SK-N-SH (cell line): ENCODE results near the gene WNT5A. TPM values are rescaled to one million over a fixed set of nuclear protein-coding genes. Genes with fewer than 3 reads are reported as not detected.

Experiments
- CTCF ChIA-PET: fragments of 300-600, 350-600 bp; formaldehyde crosslinking; extraction: SDS; loops from one replicate; lab custom pipeline; 2021; lab: Yijun Ruan, JAX
- POLR2A ChIA-PET: fragments of 350-600 bp; sonication (Branson Sonifier 250); formaldehyde crosslinking; extraction: SDS; loops from one replicate; lab custom pipeline; 2020; ENCODE audit warnings: antibody characterized with exemption, inconsistent platforms; lab: Yijun Ruan, JAX
- DNase-seq: peaks from one replicate; pipeline ENCODE4 v3.0.0; 2012
- H2AFZ ChIP-seq: fragments of 200-600 bp; sonication (generic); 2 replicates; pipeline ENCODE4 v1.8.1; 2016; ENCODE audit warnings: antibody characterized with exemption, mild to moderate bottlenecking, low read depth
- H3F3A ChIP-seq: fragments of 200-600 bp; sonication (generic); replicated peaks from 2 replicates; pipeline ENCODE3; 2016; ENCODE audit warnings: antibody characterized with exemption, mild to moderate bottlenecking; ENCODE audit not compliant: insufficient read depth
- H3K27ac ChIP-seq, 2 experiments: fragments of 200-500 bp in 1 of 2; fragments of 200-600 bp in 1 of 2; sonication (Bioruptor generic) in 1 of 2; sonication (generic), shearing (Covaris generic) in 1 of 2; 2 replicates each; pipeline versions ENCODE4 v1.5.1 to v1.6.1; 2014 to 2016; ENCODE audit warnings: low read depth in 2 of 2, inconsistent platforms in 1 of 2, low read length in 1 of 2, mild to moderate bottlenecking in 1 of 2, mixed read lengths in 1 of 2
- H3K27me3 ChIP-seq: fragments of 200-600 bp; sonication (generic), shearing (Covaris generic); 2 replicates; pipeline ENCODE4 v1.6.1; 2016; ENCODE audit warnings: mixed run types; ENCODE audit not compliant: insufficient read depth
- H3K36me3 ChIP-seq, 2 experiments: fragments of 200-500 bp in 1 of 2; fragments of 200-600 bp in 1 of 2; sonication (Bioruptor generic) in 1 of 2; sonication (generic) in 1 of 2; replicated peaks in 1 of 2; 2 replicates each; pipeline versions ENCODE3 to v1.5.1; 2014 to 2016; ENCODE audit warnings: low read length in 1 of 2, mild to moderate bottlenecking in 1 of 2; ENCODE audit not compliant: insufficient read depth in 2 of 2, control insufficient read depth in 1 of 2
- H3K4me1 ChIP-seq, 2 experiments: fragments of 200-500 bp in 1 of 2; fragments of 200-600 bp in 1 of 2; sonication (Bioruptor generic) in 1 of 2; sonication (generic), shearing (Covaris generic) in 1 of 2; 2 replicates each; pipeline versions ENCODE4 v1.5.1 to v1.6.1; 2014 to 2016; ENCODE audit warnings: low read depth in 1 of 2, low read length in 1 of 2, mixed run types in 1 of 2; ENCODE audit not compliant: insufficient read depth in 2 of 2, control insufficient read depth in 1 of 2
- H3K4me2 ChIP-seq: fragments of 200-600 bp; sonication (generic), shearing (Covaris generic); 2 replicates; pipeline ENCODE4 v1.6.1; 2017; ENCODE audit warnings: mixed run types
- H3K4me3 ChIP-seq, 2 experiments: fragments of 200-500 bp in 1 of 2; fragments of 200-600 bp in 1 of 2; sonication (Bioruptor generic) in 1 of 2; sonication (generic), shearing (Covaris generic) in 1 of 2; 2 replicates each; pipeline versions ENCODE4 v1.5.1 to v1.8.1; 2014 to 2016; ENCODE audit warnings: low read depth in 2 of 2, inconsistent platforms in 1 of 2, low read length in 1 of 2, mild to moderate bottlenecking in 1 of 2, mixed read lengths in 1 of 2, moderate library complexity in 1 of 2
- H3K79me2 ChIP-seq: fragments of 200-600 bp; sonication (generic); 2 replicates; pipeline ENCODE4 v1.8.1; 2017; ENCODE audit warnings: mild to moderate bottlenecking; ENCODE audit not compliant: insufficient read depth
- H3K9ac ChIP-seq: fragments of 200-600 bp; sonication (generic); 2 replicates; pipeline ENCODE4 v1.6.1; 2017; ENCODE audit warnings: mixed run types
- H3K9me2 ChIP-seq: fragments of 200-600 bp; sonication (generic); 2 replicates; pipeline ENCODE4 v1.6.1; 2017; ENCODE audit warnings: mixed run types
- H3K9me3 ChIP-seq: fragments of 200-600 bp; sonication (generic); 2 replicates; pipeline ENCODE4 v1.6.1; 2017; ENCODE audit warnings: mixed run types, mild to moderate bottlenecking, moderate library complexity
- H4K20me1 ChIP-seq: fragments of 200-600 bp; sonication (generic); 2 replicates; pipeline ENCODE4 v1.6.1; 2017; ENCODE audit warnings: mild to moderate bottlenecking, mixed run types; ENCODE audit not compliant: insufficient read depth
- CHD2 ChIP-seq: fragments of 150-350 bp; IDR thresholded peaks from 2 replicates; pipeline ENCODE4 v1.6.1; 2018; ENCODE audit warnings: low read length; ENCODE audit not compliant: partially characterized antibody
- EP300 ChIP-seq, 2 experiments: IDR thresholded peaks; 2 replicates each; pipeline versions ENCODE4 v1.4.0 to v1.6.1; 2012; ENCODE audit warnings: borderline replicate concordance in 1 of 2, low read depth in 1 of 2, low read length in 1 of 2
- FOXM1 ChIP-seq: IDR thresholded peaks from 2 replicates; pipeline ENCODE4 v1.4.0; 2012; ENCODE audit warnings: low read depth, mild to moderate bottlenecking
- MEF2A ChIP-seq: IDR thresholded peaks from 2 replicates; pipeline ENCODE4 v1.4.0; 2012; ENCODE audit warnings: low read depth, borderline replicate concordance
- RAD21 ChIP-seq: IDR thresholded peaks from 2 replicates; pipeline ENCODE4 v1.6.1; 2012; ENCODE audit warnings: mild to moderate bottlenecking, low read length
- REST ChIP-seq: IDR thresholded peaks from 2 replicates; pipeline ENCODE4 v1.6.1; 2012; ENCODE audit warnings: mild to moderate bottlenecking, low read depth, low read length, moderate library complexity
- USF1 ChIP-seq: IDR thresholded peaks from 2 replicates; pipeline ENCODE4 v1.4.0; 2012; ENCODE audit warnings: low read depth, borderline replicate concordance
- WGBS: methylation state at CpG from one replicate; pipeline ENCODE4 v1.1.6; 2017; ENCODE audit warnings: low lambda C conversion rate; 5-methylcytosine and 5-hydroxymethylcytosine counted together
- polyA plus RNA-seq, 3 experiments: library from polyadenylated mRNA; depleted of rRNA; stranded (reverse); fragments of >200 nt; gene quantifications; 2 replicates each; pipeline ENCODE4 v1.2.3, GENCODE V29; 2012
- TF ChIP-seq, protein P1 (sequence below): IDR thresholded peaks from 2 replicates; pipeline ENCODE4; 2012

WNT5A gene
- polyA plus RNA-seq, 1 of the 3 experiments (the other 2 are of a cell fraction): 30.7 TPM

- TF ChIP-seq REST: no peak
- TF ChIP-seq USF1: no peak
- TF ChIP-seq FOXM1: no peak
- no peak for TF ChIP-seq EP300 (IDR thresholded peaks at IDR 0.05; ENCODE audit: borderline replicate concordance in 1 of 2, low read depth in 1 of 2, low read length in 1 of 2)
- no peak for TF ChIP-seq CHD2
- TF ChIP-seq, protein P1, sequence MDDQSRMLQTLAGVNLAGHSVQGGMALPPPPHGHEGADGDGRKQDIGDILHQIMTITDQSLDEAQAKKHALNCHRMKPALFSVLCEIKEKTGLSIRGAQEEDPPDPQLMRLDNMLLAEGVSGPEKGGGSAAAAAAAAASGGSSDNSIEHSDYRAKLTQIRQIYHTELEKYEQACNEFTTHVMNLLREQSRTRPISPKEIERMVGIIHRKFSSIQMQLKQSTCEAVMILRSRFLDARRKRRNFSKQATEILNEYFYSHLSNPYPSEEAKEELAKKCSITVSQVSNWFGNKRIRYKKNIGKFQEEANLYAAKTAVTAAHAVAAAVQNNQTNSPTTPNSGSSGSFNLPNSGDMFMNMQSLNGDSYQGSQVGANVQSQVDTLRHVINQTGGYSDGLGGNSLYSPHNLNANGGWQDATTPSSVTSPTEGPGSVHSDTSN: no peak
Observed at GRCh38 chr3:55466526-55466925, 20.6 kb downstream of the WNT5A start (continued).

DNA sequence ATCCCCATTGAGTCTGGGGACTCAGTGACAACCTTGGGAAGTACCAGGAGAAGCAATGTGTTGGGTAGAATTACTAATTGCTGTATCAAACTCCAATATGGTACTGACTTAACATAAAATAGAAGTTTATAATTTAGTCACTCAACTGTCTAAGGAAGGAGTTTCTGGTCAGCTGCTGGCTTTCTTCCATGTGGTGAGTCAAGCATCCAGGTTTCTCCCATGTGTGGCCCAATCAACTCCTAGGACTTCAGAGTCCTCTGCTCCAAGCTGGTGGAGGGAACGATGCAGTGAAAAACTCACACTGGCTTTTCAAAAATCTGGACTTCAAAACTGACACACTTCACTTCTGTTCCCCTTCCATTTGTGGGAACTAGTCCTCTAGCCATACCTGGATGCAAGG lies 25.2 kb downstream of the WNT5A start:
- H3F3A ChIP-seq: peaks cover under 1% of the 10 kb centered on the region
- H3K27me3 ChIP-seq: no peaks in the 10 kb centered on the region
- H2AFZ ChIP-seq: no peak overlapping the region
- no peak overlapping the region for H3K27ac ChIP-seq
- WGBS: 75% methylated on average over 1 of the region's 1 CpG
- no peaks in the 10 kb centered on the region for H3K9me2 ChIP-seq
- DNase-seq: no peak
- no peak overlapping the region for H3K4me2 ChIP-seq
- CTCF ChIA-PET: interaction anchor here (0.5 kb wide), 1 partner anchor 281 kb away, joined by 3 read pairs; no protein-coding TSS in a partner anchor
- H3K9ac ChIP-seq: no peak overlapping the region
- H3K4me1 ChIP-seq: peaks cover 0 to 8% of the 10 kb centered on the region in 2 experiments; a peak in 2 of 4 replicates
- no peak overlapping the region for H3K4me3 ChIP-seq
- H3K79me2 ChIP-seq: peaks cover 6% of the 10 kb centered on the region
- H3K9me3 ChIP-seq: no peaks in the 10 kb centered on the region
- no peaks in the 10 kb centered on the region for H4K20me1 ChIP-seq
- POLR2A ChIA-PET: no interaction called here
- H3K36me3 ChIP-seq: peaks cover 0 to 22% of the 10 kb centered on the region in 2 experiments
- TF ChIP-seq REST (no peak), RAD21 (no peak), MEF2A (no peak)
- TF ChIP-seq, protein P1: no peak
